OCI-M2 (cell line): ENCODE data around the gene CYB5R2.
"Not testable (repeated sequence)": the region's sequence is repeated elsewhere in the genome, so short reads cannot be mapped to it uniquely, and the experiment has no call there.

Experiments used
- DNase-seq: peaks from one replicate; lab custom pipeline; 2025; ENCODE audit not compliant: unreplicated experiment; lab: John Stamatoyannopoulos, UW

CYB5R2 gene

GRCh38 chr11:7670641-7671040, 2.7 kb downstream of the CYB5R2 start:
- no peak for DNase-seq

GRCh38 chr11:7668911-7669310, 4.4 kb downstream of the CYB5R2 start:
- DNase-seq = no peak

- no peak for DNase-seq
Observed at GRCh38 chr11:7668464-7668863, 4.8 kb downstream of the CYB5R2 start.

GRCh38 chr11:7667460-7667859, 5.8 kb downstream of the CYB5R2 start:
- no peak for DNase-seq

GRCh38 chr11:7666292-7666866, 6.9 kb downstream of the CYB5R2 start:
- DNase-seq = no peak

GRCh38 chr11:7665473-7666291, 7.6 kb downstream of the CYB5R2 start:
- no peak for DNase-seq

DNA sequence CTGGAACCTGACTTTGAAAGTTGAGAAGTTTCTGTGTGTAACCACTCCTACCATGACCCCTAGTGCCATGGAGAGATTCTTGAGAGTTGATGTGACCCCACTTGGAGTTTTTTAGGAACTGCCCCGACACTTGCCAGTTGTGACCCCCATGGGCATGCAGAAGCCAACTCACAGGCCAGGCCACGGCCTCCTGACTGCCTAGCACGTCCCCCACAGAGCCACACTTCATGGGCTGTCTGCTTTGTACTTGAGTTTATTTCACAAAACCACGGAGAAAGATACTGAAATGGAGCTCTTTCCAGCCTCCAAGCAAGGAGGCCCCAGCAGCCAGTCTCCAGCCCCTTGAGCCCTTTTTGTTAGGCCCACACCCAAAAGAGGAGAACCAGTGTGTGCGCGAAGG, 8.4 kb downstream of the CYB5R2 start:
- no peak for DNase-seq

DNA sequence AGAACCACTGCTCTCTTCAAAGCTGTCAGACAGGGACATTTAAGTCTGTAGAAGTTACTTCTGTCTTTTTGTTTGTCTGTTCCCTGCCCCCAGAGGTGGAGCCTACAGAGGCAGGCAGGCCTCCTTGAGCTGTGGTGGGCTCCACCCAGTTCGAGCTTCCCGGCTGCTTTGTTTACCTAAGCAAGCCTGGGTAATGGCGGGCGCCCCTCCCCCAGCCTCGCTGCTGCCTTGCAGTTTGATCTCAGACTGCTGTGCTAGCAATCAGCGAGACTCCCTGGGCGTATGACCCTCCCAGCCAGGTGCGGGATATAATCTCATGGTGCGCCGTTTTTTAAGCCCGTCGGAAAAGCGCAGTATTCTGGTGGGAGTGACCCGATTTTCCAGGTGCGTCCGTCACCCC, 9.8 kb downstream of the CYB5R2 start:
- DNase-seq = not testable (repeated sequence)

- no peak for DNase-seq
Observed at GRCh38 chr11:7657306-7658025, 15.8 kb downstream of the CYB5R2 start.

DNA sequence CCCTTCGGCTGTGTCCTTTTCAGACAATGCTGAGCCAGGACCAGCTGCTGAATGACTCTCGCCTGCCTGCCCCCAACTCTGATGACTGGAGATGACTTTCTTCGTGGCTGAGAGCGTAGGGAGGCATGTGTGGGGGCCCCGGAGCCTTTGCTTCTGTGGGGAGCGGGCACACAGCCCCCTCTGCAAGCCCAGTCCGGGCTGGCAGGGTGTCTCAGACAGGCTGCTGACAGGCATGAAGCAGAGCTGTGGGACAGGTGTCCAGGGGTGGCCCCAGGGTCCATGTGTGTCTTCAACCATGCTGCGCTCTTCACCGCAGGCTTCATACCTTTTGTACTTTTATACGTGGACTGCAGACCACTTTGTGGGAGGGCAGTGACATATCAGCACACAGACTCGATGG, 16.6 kb downstream of the CYB5R2 start:
- DNase-seq = no peak

DNA sequence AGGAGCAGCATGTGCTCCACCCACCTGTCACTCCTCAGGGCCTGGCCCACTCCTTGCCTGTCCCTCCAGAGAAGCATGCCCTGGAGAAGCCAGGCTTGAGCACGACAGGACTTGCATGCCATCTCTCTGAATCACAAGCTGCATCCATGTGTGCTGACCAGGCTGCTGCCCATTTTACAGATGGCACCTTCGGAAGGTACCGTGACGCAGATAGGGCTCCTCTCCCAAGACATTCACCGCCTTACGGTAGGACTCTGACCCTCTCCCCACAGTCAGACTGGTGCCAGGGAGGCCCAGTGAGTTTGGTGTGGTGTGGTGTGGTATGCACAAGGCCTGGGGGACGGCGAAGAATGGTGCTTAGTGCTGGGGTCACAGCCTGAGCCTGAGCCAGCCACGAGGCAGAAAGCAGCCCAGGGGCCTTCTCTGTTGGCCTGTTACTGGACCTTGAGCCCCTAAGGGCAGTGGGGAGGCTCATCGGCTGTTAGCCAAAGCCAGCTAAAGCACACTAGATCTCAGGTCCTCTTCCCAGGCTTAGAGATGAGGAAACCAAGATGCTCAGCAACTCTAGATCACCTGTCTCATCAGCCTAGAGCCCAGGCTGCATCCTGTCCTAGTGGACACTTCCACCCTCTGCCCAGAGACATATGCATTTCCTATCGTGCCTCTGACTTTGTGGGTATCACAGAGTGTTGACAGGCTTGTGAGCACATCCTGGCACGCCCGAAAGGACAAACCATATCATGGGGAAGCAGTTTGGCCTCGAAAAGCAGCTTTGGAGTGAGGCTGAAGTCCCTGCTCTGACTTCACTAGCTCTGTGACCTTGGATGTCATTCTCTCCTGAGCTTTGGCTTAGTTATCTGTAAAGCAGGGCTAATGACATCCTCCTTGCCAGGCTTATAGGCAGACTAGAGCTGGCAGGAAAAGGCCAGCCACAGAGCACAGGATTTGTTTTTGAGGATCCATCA, 17.8 kb downstream of the CYB5R2 start:
- no peak for DNase-seq

- no peak for DNase-seq
Observed at GRCh38 chr11:7654195-7654705, 19.1 kb downstream of the CYB5R2 start.

DNA sequence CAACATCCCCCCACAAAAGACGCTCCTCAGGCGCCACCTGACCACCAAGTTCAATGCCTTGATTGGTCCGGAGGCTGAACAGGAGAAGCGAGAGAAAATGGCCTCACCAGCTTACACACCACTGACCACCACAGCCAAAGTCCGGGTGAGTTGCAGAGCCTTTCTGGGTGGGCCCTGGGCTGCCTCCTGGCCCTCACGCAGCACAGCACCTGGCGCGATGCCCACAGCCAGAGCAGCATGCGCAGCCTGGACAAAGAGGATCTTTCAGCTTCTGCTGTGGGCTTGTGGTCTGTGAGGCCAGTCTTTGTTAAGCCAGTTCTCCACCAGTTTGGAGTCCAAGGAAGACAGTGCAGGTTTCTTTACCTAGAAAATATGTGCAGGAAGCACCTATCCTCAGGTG, 21.6 kb downstream of the CYB5R2 start:
- no peak for DNase-seq

DNA sequence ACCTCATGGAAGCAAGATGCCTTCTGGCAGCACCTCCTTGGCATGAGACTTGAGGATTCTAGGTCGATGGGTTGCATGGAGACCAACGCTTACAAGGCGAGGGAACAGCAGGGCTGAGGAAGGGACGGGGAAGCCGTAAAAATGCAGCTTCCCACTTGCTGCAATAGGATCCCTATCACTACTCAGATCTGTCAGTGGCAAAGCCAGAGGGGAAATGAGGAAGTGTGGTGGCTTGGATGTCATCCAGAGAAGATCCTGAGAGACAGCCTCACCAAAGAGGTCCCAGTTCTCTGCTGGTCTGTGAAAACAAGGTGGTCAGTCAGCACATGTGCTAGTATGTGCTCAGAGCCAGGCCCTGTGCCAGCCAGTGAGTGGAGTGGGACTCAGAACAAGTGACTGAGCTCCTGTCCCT, 22.2 kb downstream of the CYB5R2 start:
- no peak for DNase-seq

GRCh38 chr11:7648264-7648663, 25.0 kb downstream of the CYB5R2 start:
- no peak for DNase-seq

GRCh38 chr11:7646866-7647265, 26.4 kb downstream of the CYB5R2 start:
- DNase-seq = no peak

DNA sequence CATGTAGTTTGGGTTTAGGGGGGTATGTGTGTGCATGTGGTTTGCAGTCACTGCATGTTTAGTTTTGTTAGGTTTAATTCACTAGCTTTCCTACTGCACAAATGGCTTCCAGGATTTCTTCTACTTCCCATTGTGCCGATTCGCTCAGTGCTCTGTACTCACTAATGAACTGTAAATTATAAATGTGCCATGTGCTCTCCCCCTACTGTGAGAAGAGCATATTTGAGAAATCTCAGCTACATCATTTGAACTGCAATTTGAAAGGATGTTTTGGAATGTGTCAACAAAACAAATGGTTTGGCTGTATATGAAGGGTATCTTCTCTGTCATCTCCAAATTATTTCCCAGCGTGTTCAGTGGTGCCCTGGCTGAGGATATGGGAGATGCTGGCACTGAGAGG, 28.1 kb downstream of the CYB5R2 start:
- DNase-seq = no peak

GRCh38 chr11:7643314-7643713, 30.0 kb downstream of the CYB5R2 start:
- DNase-seq = no peak

- no peak for DNase-seq
Observed at GRCh38 chr11:7642747-7643146, 30.6 kb downstream of the CYB5R2 start.

GRCh38 chr11:7640816-7641215, 32.5 kb downstream of the CYB5R2 start:
- DNase-seq = no peak

DNA sequence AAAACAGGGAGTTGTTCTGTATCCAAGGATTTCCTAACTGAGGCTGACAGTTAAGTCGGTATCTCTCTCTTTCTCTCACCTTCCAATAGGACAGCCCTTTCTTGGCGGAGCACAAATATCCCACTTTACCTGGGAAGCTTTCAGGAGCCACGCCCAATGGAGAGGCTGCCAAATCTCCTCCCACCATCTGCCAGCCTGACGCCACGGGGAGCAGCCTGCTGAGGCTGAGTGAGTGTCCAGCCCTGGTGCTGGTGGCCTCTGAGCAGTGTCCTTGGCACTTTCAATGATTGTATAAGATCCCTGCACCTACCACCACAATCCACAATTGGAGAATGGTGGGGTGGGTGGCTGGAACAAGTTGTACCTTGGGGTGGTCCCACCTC, 33.7 kb downstream of the CYB5R2 start:
- no peak for DNase-seq
